Neural crest cell (in vitro differentiated cells): ENCODE results near the gene NAPB. TPM values are rescaled to one million over a fixed set of nuclear protein-coding genes. Genes with fewer than 3 reads are reported as not detected.

Source experiments
- DNase-seq: peaks from one replicate; pipeline ENCODE4 v3.0.0; 2021; ENCODE audit warnings: low read depth, mixed read lengths, low spot score
- H3K27ac Mint-ChIP-seq: one replicate; pipeline ENCODE4 v1.8.0; 2021; ENCODE audit warnings: mild to moderate bottlenecking, mixed read lengths; ENCODE audit not compliant: unreplicated experiment
- H3K27me3 Mint-ChIP-seq: 2 replicates; pipeline ENCODE4 v1.8.0; 2021; ENCODE audit warnings: low read depth, mild to moderate bottlenecking, mixed read lengths
- H3K36me3 Mint-ChIP-seq: 2 replicates; pipeline ENCODE4 v1.8.0; 2021; ENCODE audit warnings: low read depth, mild to moderate bottlenecking, mixed read lengths
- H3K4me1 Mint-ChIP-seq: 2 replicates; pipeline ENCODE4 v1.8.0; 2021; ENCODE audit warnings: mixed read lengths
- H3K4me3 Mint-ChIP-seq: one replicate; pipeline ENCODE4 v1.8.0; 2021; ENCODE audit warnings: mild to moderate bottlenecking, mixed read lengths
- H3K9me3 Mint-ChIP-seq: 2 replicates; pipeline ENCODE4 v1.8.0; 2021; ENCODE audit warnings: mixed read lengths
- total RNA-seq: library from RNA; stranded (reverse); gene quantifications from 2 replicates; pipeline ENCODE4 v1.2.1, GENCODE V29; 2021
- TF ChIP-seq, protein P1 (sequence below): fragments of 200-600 bp; sonication (generic); conservative IDR thresholded peaks from 2 replicates; pipeline ENCODE4 v1.5.0; 2021; ENCODE audit warnings: antibody characterized with exemption, mild to moderate bottlenecking

NAPB gene
- total RNA-seq, 1 donor from 2014 or later, result 14.6 TPM

DNA sequence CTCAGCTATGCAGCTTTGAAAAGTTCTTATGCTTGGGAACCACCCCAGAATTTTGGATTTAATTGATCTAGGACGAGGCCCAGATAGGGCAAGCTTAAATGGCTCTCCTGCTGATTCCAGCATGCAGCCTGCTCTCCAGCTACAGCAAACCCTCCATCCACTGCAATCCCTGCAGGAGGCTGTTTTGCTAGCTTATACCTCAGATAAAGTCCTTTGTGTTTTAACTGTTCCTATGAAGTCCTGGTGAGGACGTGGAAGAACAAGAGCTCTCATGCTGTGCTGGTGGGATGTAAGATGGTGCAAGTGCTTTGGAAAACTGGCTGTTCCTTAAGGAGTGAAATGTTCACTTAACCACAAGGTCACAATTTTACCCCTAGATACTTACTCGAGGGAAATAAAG is 96.2 kb downstream of the NAPB start:
- Mint-ChIP-seq H3K4me3 (no peak overlapping the region), H3K9me3 (peaks cover 8% of the 10 kb centered on the region), H3K27me3 (peaks cover 11% of the 10 kb centered on the region), H3K4me1 (peaks cover 5% of the 10 kb centered on the region), H3K36me3 (no peaks in the 10 kb centered on the region), H3K27ac (peak overlapping the region; percentile 43)
- DNase-seq, result no peak
- TF ChIP-seq, protein P1, sequence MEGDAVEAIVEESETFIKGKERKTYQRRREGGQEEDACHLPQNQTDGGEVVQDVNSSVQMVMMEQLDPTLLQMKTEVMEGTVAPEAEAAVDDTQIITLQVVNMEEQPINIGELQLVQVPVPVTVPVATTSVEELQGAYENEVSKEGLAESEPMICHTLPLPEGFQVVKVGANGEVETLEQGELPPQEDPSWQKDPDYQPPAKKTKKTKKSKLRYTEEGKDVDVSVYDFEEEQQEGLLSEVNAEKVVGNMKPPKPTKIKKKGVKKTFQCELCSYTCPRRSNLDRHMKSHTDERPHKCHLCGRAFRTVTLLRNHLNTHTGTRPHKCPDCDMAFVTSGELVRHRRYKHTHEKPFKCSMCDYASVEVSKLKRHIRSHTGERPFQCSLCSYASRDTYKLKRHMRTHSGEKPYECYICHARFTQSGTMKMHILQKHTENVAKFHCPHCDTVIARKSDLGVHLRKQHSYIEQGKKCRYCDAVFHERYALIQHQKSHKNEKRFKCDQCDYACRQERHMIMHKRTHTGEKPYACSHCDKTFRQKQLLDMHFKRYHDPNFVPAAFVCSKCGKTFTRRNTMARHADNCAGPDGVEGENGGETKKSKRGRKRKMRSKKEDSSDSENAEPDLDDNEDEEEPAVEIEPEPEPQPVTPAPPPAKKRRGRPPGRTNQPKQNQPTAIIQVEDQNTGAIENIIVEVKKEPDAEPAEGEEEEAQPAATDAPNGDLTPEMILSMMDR, result no peak

Other genes starting within 250 kb of the NAPB start
- 33.9 and 38.1 TPM in 2 replicates for gene NXT1, start 70.7 kb downstream of the NAPB start, total RNA-seq
- gene GZF1, start 59.3 kb downstream of the NAPB start, total RNA-seq, result 21.9 and 24.4 TPM in 2 replicates
- gene CSTL1, start 18.2 kb upstream of the NAPB start, total RNA-seq, result not detected in 2 replicates
- gene CST11, start 31.4 kb upstream of the NAPB start, total RNA-seq, result not detected in 2 replicates
- not detected in 2 replicates for gene CST8, start 69.6 kb upstream of the NAPB start, total RNA-seq
- not detected in 2 replicates for gene CST9L, start 147.0 kb upstream of the NAPB start, total RNA-seq
- not detected in 2 replicates for gene CST9, start 184.4 kb upstream of the NAPB start, total RNA-seq
- 145 and 146 TPM in 2 replicates for gene CST3, start 216.5 kb upstream of the NAPB start, total RNA-seq